Breast epithelium (tissue), 4 donors: ENCODE results near the gene SHISA7. TPM values are rescaled to one million over a fixed set of nuclear protein-coding genes. Genes with fewer than 3 reads are reported as not detected.

Experiments used
- DNase-seq, 2 donors: peaks; one replicate each; pipeline ENCODE4 v3.0.0-alpha.2; 2019; ENCODE audit warnings: low spot score in 2 of 2
- H3K27ac ChIP-seq, 2 donors: fragments of 200-600 bp; sonication (generic) in 1 of 2; one replicate each; pipeline ENCODE4 v1.5.1; 2016 to 2019; ENCODE audit warnings: mild to moderate bottlenecking in 1 of 2
- H3K27me3 ChIP-seq, 2 donors: fragments of 200-600 bp; sonication (generic) in 1 of 2; one replicate each; pipeline versions ENCODE4 v1.5.1 to v1.6.0; 2017 to 2019; ENCODE audit warnings: control low read depth in 1 of 2, mild to moderate bottlenecking in 1 of 2
- H3K36me3 ChIP-seq: fragments of 200-600 bp; one replicate; pipeline ENCODE4 v1.5.1; 2019
- H3K4me1 ChIP-seq, 2 donors: fragments of 200-600 bp; sonication (generic); one replicate each; pipeline ENCODE4 v1.5.1; 2016 to 2019; ENCODE audit warnings: control low read depth in 1 of 2
- H3K4me3 ChIP-seq, 3 donors: fragments of 200-600 bp; sonication (generic); 1 replicate in 2 of 3; 2 replicates in 1 of 3; pipeline ENCODE4 v1.5.1; 2016 to 2019; ENCODE audit warnings: mild to moderate bottlenecking in 3 of 3, moderate library complexity in 2 of 3
- H3K9me3 ChIP-seq, 2 donors: fragments of 200-600 bp; sonication (generic) in 1 of 2; one replicate each; pipeline ENCODE4 v1.5.1; 2016 to 2019; ENCODE audit warnings: control low read depth in 1 of 2
- CTCF ChIP-seq, 3 donors: fragments of 450-650 bp; IDR thresholded peaks; one replicate each; pipeline ENCODE4 v1.5.1; 2016 to 2017; ENCODE audit warnings: antibody characterized with exemption in 3 of 3, mild to moderate bottlenecking in 3 of 3, moderate library complexity in 3 of 3
- POLR2A ChIP-seq: fragments of 450-650 bp; IDR thresholded peaks from one replicate; pipeline ENCODE4 v1.6.1; 2016; ENCODE audit warnings: antibody characterized with exemption, mild to moderate bottlenecking, moderate library complexity
- POLR2AphosphoS5 ChIP-seq, 3 donors: sonication (generic); formaldehyde crosslinking; IDR thresholded peaks; one replicate each; pipeline ENCODE4 v1.6.1; 2017; ENCODE audit warnings: antibody characterized with exemption in 3 of 3
- intact Hi-C: fragments of 100-400 bp; cut with DNase I; formaldehyde crosslinking; loops from one replicate; pipeline ENCODE4 v1.15.1; 2023; ENCODE audit warnings: low total_unique reads
- total RNA-seq, 3 donors: library from RNA; depleted of rRNA; stranded (reverse); fragments of >200 nt; gene quantifications; one replicate each; pipeline ENCODE4 v1.1.0, GENCODE V29; 2016

The SHISA7 gene
- total RNA-seq, 3 donors from 2014 or later, result 0.29 TPM; not detected in 2

- Histone ChIP-seq H3K27me3 (peaks cover 20 to 85% of the 10 kb centered on the region in 2 donors), H3K36me3 (no peaks in the 10 kb centered on the region), H3K27ac (no peak overlapping the region), H3K9me3 (no peaks in the 10 kb centered on the region), H3K4me3 (peak overlapping the region in 1 of 3 donors; percentile 46), H3K4me1 (no peaks in the 10 kb centered on the region)
- DNase-seq, result no peak
- intact Hi-C loops, result no loop called here
- TF ChIP-seq POLR2A, result no peak
- no peak for TF ChIP-seq CTCF (IDR thresholded peaks at IDR 0.05)
- no peak for TF ChIP-seq POLR2AphosphoS5 (IDR thresholded peaks at IDR 0.05)
These were observed 1.3 kb downstream of the SHISA7 start for GRCh38 chr19:55441692-55442321.

- Histone ChIP-seq H3K4me1 (no peaks in the 10 kb centered on the region), H3K27me3 (peaks cover 20 to 88% of the 10 kb centered on the region in 2 donors)
- intact Hi-C loops, result no loop called here
These were observed 1.8 kb downstream of the SHISA7 start for GRCh38 chr19:55441319-55441691.

GRCh38 chr19:55440411-55441105, 2.5 kb downstream of the SHISA7 start:
- Histone ChIP-seq H3K27ac (no peak overlapping the region), H3K36me3 (no peaks in the 10 kb centered on the region), H3K27me3 (peaks cover 20 to 94% of the 10 kb centered on the region in 2 donors), H3K4me1 (no peaks in the 10 kb centered on the region), H3K4me3 (no peak overlapping the region), H3K9me3 (no peaks in the 10 kb centered on the region)
- TF ChIP-seq CTCF (IDR thresholded peaks at IDR 0.05), result no peak
- no peak for TF ChIP-seq POLR2AphosphoS5 (IDR thresholded peaks at IDR 0.05)
- no peak for TF ChIP-seq POLR2A
- DNase-seq, result no peak
- intact Hi-C loops, result no loop called here

More at GRCh38 chr19:55441319-55441691, 1.8 kb downstream of the SHISA7 start:
- H3K4me3 ChIP-seq, result no peak overlapping the region
- TF ChIP-seq POLR2AphosphoS5 (IDR thresholded peaks at IDR 0.05) (no peak), CTCF (IDR thresholded peaks at IDR 0.05) (no peak), POLR2A (no peak)
- DNase-seq, result no peak
- H3K27ac ChIP-seq, result no peak overlapping the region
- H3K36me3 ChIP-seq, result no peaks in the 10 kb centered on the region
- no peaks in the 10 kb centered on the region for H3K9me3 ChIP-seq

- TF ChIP-seq POLR2A (no peak), POLR2AphosphoS5 (IDR thresholded peaks at IDR 0.05) (no peak), CTCF (IDR thresholded peaks at IDR 0.05) (no peak)
- H3K36me3 ChIP-seq, result no peaks in the 10 kb centered on the region
- H3K9me3 ChIP-seq, result no peaks in the 10 kb centered on the region
- no peaks in the 10 kb centered on the region for H3K4me1 ChIP-seq
- H3K27me3 ChIP-seq, result peaks cover 20 to 79% of the 10 kb centered on the region in 2 donors
- no peak overlapping the region for H3K4me3 ChIP-seq
- intact Hi-C loops, result no loop called here
- H3K27ac ChIP-seq, result no peak overlapping the region
- no peak for DNase-seq
These were observed 4.0 kb downstream of the SHISA7 start for GRCh38 chr19:55439052-55439451.

- peak in 1 of 2 donors; percentile 68 for DNase-seq
- Histone ChIP-seq H3K36me3 (no peaks in the 10 kb centered on the region), H3K4me1 (no peaks in the 10 kb centered on the region), H3K4me3 (no peak overlapping the region), H3K27me3 (peaks cover 17 to 81% of the 10 kb centered on the region in 2 donors), H3K27ac (no peak overlapping the region), H3K9me3 (no peaks in the 10 kb centered on the region)
- intact Hi-C loops, result no loop called here
- TF ChIP-seq CTCF (IDR thresholded peaks at IDR 0.05) (no peak), POLR2AphosphoS5 (IDR thresholded peaks at IDR 0.05) (no peak)
These were observed 5.7 kb downstream of the SHISA7 start for GRCh38 chr19:55437410-55437809.
